GM19351 (cell line): ENCODE data around the gene SRSF7.
"Not testable (repeated sequence)": the region's sequence is repeated elsewhere in the genome, so short reads cannot be mapped to it uniquely, and the experiment has no call there.

Source experiments
- ATAC-seq: cut with Tn5 transposase; IDR thresholded peaks from one replicate; pipeline ENCODE4 v1.9.1; 2021; ENCODE audit warnings: mild to moderate bottlenecking, moderate library complexity; ENCODE audit not compliant: unreplicated experiment

Gene SRSF7

GRCh38 chr2:38750891-38751595, at the start of gene SRSF7:
TSS of gene SRSF7 (minus strand) at chr2:38751361. CDS start at chr2:38751256, 105 bp downstream.
- peak; percentile 76 for ATAC-seq

GRCh38 chr2:38797953-38798352, 46.8 kb upstream of the SRSF7 start:
- no peak for ATAC-seq

- ATAC-seq = no peak
Measured at GRCh38 chr2:38797250-38797676, 46.1 kb upstream of the SRSF7 start.

- not testable (repeated sequence) for ATAC-seq
Measured at GRCh38 chr2:38795016-38795415, 43.9 kb upstream of the SRSF7 start.

- no peak for ATAC-seq
Measured at GRCh38 chr2:38794235-38794946, 43.2 kb upstream of the SRSF7 start.

- ATAC-seq = no peak
Measured at GRCh38 chr2:38793511-38793910, 42.4 kb upstream of the SRSF7 start.

GRCh38 chr2:38792751-38793150, 41.6 kb upstream of the SRSF7 start:
- ATAC-seq = no peak

GRCh38 chr2:38792321-38792720, 41.2 kb upstream of the SRSF7 start:
- not testable (repeated sequence) for ATAC-seq

- no peak for ATAC-seq
Measured at GRCh38 chr2:38791744-38792143, 40.6 kb upstream of the SRSF7 start.

GRCh38 chr2:38789691-38790090, 38.5 kb upstream of the SRSF7 start:
- ATAC-seq = no peak

- ATAC-seq = no peak
Measured at GRCh38 chr2:38788306-38788705, 37.1 kb upstream of the SRSF7 start.

- no peak for ATAC-seq
Measured at GRCh38 chr2:38783586-38783985, 32.4 kb upstream of the SRSF7 start.

GRCh38 chr2:38778687-38779082, 27.5 kb upstream of the SRSF7 start:
- no peak for ATAC-seq

- no peak for ATAC-seq
Measured at GRCh38 chr2:38776531-38776930, 25.4 kb upstream of the SRSF7 start.

GRCh38 chr2:38775921-38776225, 24.7 kb upstream of the SRSF7 start:
- no peak for ATAC-seq

GRCh38 chr2:38775097-38775920, 24.1 kb upstream of the SRSF7 start:
- no peak for ATAC-seq

GRCh38 chr2:38771632-38772031, 20.5 kb upstream of the SRSF7 start:
- ATAC-seq = no peak

GRCh38 chr2:38765551-38765950, 14.4 kb upstream of the SRSF7 start:
- no peak for ATAC-seq

GRCh38 chr2:38765149-38765548, 14.0 kb upstream of the SRSF7 start:
- no peak for ATAC-seq

- ATAC-seq = no peak
Measured at GRCh38 chr2:38763728-38764127, 12.6 kb upstream of the SRSF7 start.

GRCh38 chr2:38763228-38763627, 12.1 kb upstream of the SRSF7 start:
- ATAC-seq = no peak

- not testable (repeated sequence) for ATAC-seq
Measured at GRCh38 chr2:38755891-38756290, 4.7 kb upstream of the SRSF7 start.
